Suprapubic skin (tissue), 4 donors: ENCODE measurements around the gene NFKBIL1. TPM values are rescaled to one million over a fixed set of nuclear protein-coding genes. Genes with fewer than 3 reads are reported as not detected.

Source experiments
- DNase-seq, 2 donors: peaks; one replicate each; pipeline ENCODE4 v3.0.0-alpha.2; 2019; ENCODE audit warnings: low spot score in 2 of 2
- H3K27ac ChIP-seq: fragments of 200-600 bp; sonication (generic); one replicate; pipeline ENCODE4 v1.5.1; 2019
- H3K27me3 ChIP-seq: fragments of 200-600 bp; sonication (generic); one replicate; pipeline ENCODE4 v1.5.1; 2019
- H3K36me3 ChIP-seq: fragments of 200-600 bp; sonication (generic); one replicate; pipeline ENCODE4 v1.5.1; 2019
- H3K4me1 ChIP-seq: fragments of 200-600 bp; sonication (generic); one replicate; pipeline ENCODE4 v1.5.1; 2019
- H3K4me3 ChIP-seq: fragments of 200-600 bp; sonication (generic); one replicate; pipeline ENCODE4 v1.5.1; 2019; ENCODE audit warnings: mild to moderate bottlenecking
- H3K9me3 ChIP-seq: fragments of 200-600 bp; sonication (generic); one replicate; pipeline ENCODE4 v1.5.1; 2019
- EP300 ChIP-seq: sonication (generic); formaldehyde crosslinking; IDR thresholded peaks from one replicate; pipeline ENCODE4 v1.6.1; 2017; ENCODE audit warnings: antibody characterized with exemption
- POLR2A ChIP-seq, 2 donors: fragments of 450-650 bp; IDR thresholded peaks; one replicate each; pipeline ENCODE4 v1.6.1; 2017; ENCODE audit warnings: antibody characterized with exemption in 2 of 2, mild to moderate bottlenecking in 2 of 2, moderate library complexity in 2 of 2
- POLR2AphosphoS5 ChIP-seq, 3 donors: sonication (generic); formaldehyde crosslinking; IDR thresholded peaks; one replicate each; pipeline ENCODE4 v1.6.1; 2017; ENCODE audit warnings: antibody characterized with exemption in 3 of 3
- WGBS: methylation state at CpG from one replicate; pipeline ENCODE4 v1.1.5; 2018; 5-methylcytosine and 5-hydroxymethylcytosine counted together
- total RNA-seq, 4 donors: library from RNA; depleted of rRNA; stranded (reverse); fragments of >200 nt; gene quantifications; one replicate each; pipeline ENCODE4 v1.1.0, GENCODE V29; 2016
- TF ChIP-seq, protein P1 (sequence below), 2 donors: fragments of 200-600 bp in 1 of 2; fragments of 450-650 bp in 1 of 2; sonication (generic) in 1 of 2; IDR thresholded peaks; one replicate each; pipeline ENCODE4 v1.5.1; 2016 to 2019; ENCODE audit warnings: antibody characterized with exemption in 2 of 2, mild to moderate bottlenecking in 1 of 2, moderate library complexity in 1 of 2

The NFKBIL1 gene
- total RNA-seq, 4 donors from 2014 or later = 23.6 to 29.5 (median 25.7) TPM

DNA sequence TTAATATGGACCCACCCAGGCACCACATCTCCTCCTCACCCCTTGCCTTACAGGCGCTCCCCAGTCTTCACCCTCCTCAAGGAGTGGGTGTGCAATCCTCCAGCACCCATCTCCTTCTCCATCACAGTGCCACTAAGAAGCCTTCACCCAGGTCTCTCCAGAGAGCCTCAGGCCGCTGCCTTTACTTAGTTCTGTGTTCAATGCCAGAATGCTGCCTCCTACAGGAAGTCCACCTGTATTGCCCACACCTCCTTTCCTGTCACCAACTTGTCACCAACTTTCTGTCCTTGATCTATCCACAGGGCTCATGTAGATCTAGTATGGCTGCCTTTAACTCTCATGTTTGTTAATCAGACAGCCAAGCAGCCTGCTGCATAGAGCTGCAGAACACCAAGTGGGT, 38.1 kb downstream of the NFKBIL1 start:
- Histone ChIP-seq H3K9me3 (no peaks in the 10 kb centered on the region), H3K4me1 (peaks cover 12% of the 10 kb centered on the region), H3K4me3 (no peak overlapping the region), H3K36me3 (no peaks in the 10 kb centered on the region), H3K27me3 (no peaks in the 10 kb centered on the region), H3K27ac (no peak overlapping the region)
- 66% methylated on average over 2 of the region's 2 CpGs for WGBS
- no peak for DNase-seq
- TF ChIP-seq POLR2AphosphoS5 (IDR thresholded peaks at IDR 0.05) (no peak), EP300 (no peak), POLR2A (IDR thresholded peaks at IDR 0.05) (no peak)
- TF ChIP-seq, protein P1, sequence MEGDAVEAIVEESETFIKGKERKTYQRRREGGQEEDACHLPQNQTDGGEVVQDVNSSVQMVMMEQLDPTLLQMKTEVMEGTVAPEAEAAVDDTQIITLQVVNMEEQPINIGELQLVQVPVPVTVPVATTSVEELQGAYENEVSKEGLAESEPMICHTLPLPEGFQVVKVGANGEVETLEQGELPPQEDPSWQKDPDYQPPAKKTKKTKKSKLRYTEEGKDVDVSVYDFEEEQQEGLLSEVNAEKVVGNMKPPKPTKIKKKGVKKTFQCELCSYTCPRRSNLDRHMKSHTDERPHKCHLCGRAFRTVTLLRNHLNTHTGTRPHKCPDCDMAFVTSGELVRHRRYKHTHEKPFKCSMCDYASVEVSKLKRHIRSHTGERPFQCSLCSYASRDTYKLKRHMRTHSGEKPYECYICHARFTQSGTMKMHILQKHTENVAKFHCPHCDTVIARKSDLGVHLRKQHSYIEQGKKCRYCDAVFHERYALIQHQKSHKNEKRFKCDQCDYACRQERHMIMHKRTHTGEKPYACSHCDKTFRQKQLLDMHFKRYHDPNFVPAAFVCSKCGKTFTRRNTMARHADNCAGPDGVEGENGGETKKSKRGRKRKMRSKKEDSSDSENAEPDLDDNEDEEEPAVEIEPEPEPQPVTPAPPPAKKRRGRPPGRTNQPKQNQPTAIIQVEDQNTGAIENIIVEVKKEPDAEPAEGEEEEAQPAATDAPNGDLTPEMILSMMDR (IDR thresholded peaks at IDR 0.05) = no peak

DNA sequence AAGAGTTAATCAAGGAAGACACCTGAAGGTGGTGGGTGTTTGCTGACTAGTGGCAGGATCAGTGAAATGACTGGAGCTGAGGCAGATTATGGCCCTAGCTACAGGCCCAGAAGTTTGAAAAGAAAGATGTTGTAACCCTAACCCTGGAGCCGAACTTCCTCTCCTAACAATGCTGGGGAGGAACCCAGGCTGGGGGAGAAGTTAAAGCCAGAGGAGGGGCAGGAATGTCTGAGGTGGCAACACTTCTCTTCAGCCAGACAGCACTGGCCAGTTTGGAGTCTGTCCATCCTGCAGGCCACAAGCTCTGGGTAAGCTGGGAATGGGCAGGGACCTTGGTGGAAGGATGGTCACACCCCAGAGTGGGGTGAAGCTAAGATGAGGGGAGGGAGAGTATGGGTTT, 38.6 kb downstream of the NFKBIL1 start, which contains the start of gene LST1:
LST1 (plus strand) TSS at position 270 of the 400 bp plus-strand sequence. CDS start 1,023 bp downstream, outside the sequence.
- no peaks in the 10 kb centered on the region for H3K9me3 ChIP-seq
- no peaks in the 10 kb centered on the region for H3K27me3 ChIP-seq
- H3K36me3 ChIP-seq = no peaks in the 10 kb centered on the region
- peaks cover 12% of the 10 kb centered on the region for H3K4me1 ChIP-seq
- no peak for DNase-seq
- H3K27ac ChIP-seq = no peak within 1 kb of the TSS
- no peak within 1 kb of the TSS for H3K4me3 ChIP-seq
- TF ChIP-seq POLR2A (IDR thresholded peaks at IDR 0.05) (no peak), EP300 (no peak), POLR2AphosphoS5 (IDR thresholded peaks at IDR 0.05) (no peak)
- TF ChIP-seq, protein P1 (IDR thresholded peaks at IDR 0.05) = no peak
- 55% methylated on average over 1 of the region's 1 CpG for WGBS

DNA sequence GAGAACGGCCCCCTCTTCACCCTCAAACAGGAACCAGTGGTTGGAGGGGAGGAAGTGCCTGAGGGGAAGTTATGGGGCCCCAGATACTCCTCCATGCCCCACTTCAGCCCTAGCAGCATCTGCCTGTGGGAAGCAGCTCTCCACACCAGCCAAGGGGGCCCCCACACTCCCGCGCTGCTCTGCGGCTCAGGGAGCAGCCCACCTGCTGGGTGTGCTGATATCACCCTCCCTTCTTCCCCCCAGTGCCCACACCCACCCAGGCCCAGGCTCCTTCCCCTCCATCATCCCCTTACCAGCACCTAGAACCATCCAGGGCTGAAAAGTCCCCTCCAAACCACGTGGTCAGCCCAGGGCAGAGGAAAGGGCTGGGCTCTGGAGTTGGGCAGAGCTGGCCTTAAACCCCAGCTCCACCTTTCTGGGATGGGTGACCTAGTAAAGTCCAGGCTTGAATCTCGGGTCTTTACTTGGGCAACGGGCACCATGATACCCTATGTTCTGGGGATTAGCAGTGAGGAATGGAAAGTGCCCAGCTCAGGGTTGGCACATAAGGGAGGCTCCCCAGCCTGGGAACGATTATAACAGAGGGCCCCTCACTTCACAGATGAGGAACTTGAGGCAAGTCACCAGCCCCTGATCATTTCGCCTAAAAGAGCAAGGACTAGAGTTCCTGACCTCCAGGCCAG, 39.3 kb downstream of the NFKBIL1 start:
- Histone ChIP-seq H3K4me1 (peaks cover 6% of the 10 kb centered on the region), H3K4me3 (no peak overlapping the region), H3K9me3 (no peaks in the 10 kb centered on the region), H3K27me3 (no peaks in the 10 kb centered on the region), H3K36me3 (no peaks in the 10 kb centered on the region), H3K27ac (no peak overlapping the region)
- no peak for DNase-seq
- TF ChIP-seq, protein P1 (IDR thresholded peaks at IDR 0.05) = no peak
- TF ChIP-seq POLR2AphosphoS5 (IDR thresholded peaks at IDR 0.05) = no peak
- TF ChIP-seq EP300 = no peak
- 56% methylated on average over 9 of the region's 9 CpGs for WGBS

DNA sequence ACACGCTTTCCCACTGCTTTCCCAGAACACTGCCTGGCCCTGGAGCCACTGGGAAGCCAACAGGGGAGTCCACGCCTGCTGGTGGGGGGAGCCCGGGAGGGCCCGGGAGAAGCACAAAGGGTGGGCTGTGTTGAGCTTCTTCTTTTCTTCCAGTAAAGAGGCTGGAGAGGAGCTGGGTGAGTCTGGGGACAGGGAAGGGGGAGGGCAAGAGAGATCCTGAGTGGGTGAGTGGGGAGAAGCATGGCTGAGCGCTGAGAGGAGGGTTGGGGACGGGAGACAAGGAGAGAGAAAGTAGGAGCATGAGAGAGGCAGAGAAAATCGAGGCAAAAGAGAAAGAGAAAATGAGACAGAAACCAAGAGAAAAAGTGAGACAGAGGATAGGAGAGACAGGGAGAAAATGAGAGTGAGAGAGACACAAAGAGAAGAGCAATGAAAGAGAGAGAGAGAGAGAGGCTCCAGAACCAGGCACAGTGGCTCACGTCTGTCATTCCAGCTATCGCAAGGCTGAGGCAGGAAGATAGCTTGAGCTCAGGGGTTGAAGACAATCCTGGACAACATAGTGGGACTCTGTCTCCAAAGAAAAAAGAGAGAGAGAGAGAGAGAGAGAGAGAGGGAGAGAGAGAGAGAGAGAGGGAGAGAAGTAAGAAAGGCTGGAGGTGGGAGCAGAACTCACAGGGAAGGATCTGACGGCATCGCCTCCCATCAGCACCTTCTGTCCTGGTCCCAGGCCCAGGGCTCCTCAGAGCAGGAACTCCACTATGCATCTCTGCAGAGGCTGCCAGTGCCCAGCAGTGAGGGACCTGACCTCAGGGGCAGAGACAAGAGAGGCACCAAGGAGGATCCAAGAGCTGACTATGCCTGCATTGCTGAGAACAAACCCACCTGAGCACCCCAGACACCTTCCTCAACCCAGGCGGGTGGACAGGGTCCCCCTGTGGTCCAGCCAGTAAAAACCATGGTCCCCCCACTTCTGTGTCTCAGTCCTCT, 40.7 kb downstream of the NFKBIL1 start:
- Histone ChIP-seq H3K4me3 (no peak overlapping the region), H3K36me3 (no peaks in the 10 kb centered on the region), H3K9me3 (no peaks in the 10 kb centered on the region), H3K4me1 (peaks cover 2% of the 10 kb centered on the region), H3K27ac (no peak overlapping the region), H3K27me3 (no peaks in the 10 kb centered on the region)
- TF ChIP-seq EP300 (no peak), POLR2AphosphoS5 (IDR thresholded peaks at IDR 0.05) (no peak), POLR2A (IDR thresholded peaks at IDR 0.05) (no peak)
- TF ChIP-seq, protein P1 (IDR thresholded peaks at IDR 0.05) = no peak
- no peak for DNase-seq
- WGBS = 64% methylated on average over 11 of the region's 12 CpGs
